ENCODE results near the gene OR5H1.

- no peak for TF ChIP-seq CTCF (IDR thresholded peaks at IDR 0.05)
- no peak for TF ChIP-seq POLR2AphosphoS5 (IDR thresholded peaks at IDR 0.05; ENCODE audit: low read depth, low read length)
- no peak for TF ChIP-seq TCF7L2 (IDR thresholded peaks at IDR 0.05; ENCODE audit: low read depth, low read length)
- no peak for TF ChIP-seq REST (IDR thresholded peaks at IDR 0.05; ENCODE audit: insufficient read depth in 1 of 2, low read depth in 2 of 2, low read length in 1 of 2)
- TF ChIP-seq SIN3A (IDR thresholded peaks at IDR 0.05; ENCODE audit: borderline replicate concordance, insufficient read depth, low read depth, low read length): no peak
Measured at GRCh38 chr3:98180319-98180890, 49.9 kb downstream of the OR5H1 start.
